IPS DF 4.7 (cell line): ENCODE data around the gene STAT6.

Experiments used
- DNase-seq: peaks from one replicate; pipeline ENCODE4 v3.0.0-alpha.2; 2013; ENCODE audit warnings: low spot score; ENCODE audit errors: extremely low read depth

STAT6 gene, protein sequence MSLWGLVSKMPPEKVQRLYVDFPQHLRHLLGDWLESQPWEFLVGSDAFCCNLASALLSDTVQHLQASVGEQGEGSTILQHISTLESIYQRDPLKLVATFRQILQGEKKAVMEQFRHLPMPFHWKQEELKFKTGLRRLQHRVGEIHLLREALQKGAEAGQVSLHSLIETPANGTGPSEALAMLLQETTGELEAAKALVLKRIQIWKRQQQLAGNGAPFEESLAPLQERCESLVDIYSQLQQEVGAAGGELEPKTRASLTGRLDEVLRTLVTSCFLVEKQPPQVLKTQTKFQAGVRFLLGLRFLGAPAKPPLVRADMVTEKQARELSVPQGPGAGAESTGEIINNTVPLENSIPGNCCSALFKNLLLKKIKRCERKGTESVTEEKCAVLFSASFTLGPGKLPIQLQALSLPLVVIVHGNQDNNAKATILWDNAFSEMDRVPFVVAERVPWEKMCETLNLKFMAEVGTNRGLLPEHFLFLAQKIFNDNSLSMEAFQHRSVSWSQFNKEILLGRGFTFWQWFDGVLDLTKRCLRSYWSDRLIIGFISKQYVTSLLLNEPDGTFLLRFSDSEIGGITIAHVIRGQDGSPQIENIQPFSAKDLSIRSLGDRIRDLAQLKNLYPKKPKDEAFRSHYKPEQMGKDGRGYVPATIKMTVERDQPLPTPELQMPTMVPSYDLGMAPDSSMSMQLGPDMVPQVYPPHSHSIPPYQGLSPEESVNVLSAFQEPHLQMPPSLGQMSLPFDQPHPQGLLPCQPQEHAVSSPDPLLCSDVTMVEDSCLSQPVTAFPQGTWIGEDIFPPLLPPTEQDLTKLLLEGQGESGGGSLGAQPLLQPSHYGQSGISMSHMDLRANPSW

DNA sequence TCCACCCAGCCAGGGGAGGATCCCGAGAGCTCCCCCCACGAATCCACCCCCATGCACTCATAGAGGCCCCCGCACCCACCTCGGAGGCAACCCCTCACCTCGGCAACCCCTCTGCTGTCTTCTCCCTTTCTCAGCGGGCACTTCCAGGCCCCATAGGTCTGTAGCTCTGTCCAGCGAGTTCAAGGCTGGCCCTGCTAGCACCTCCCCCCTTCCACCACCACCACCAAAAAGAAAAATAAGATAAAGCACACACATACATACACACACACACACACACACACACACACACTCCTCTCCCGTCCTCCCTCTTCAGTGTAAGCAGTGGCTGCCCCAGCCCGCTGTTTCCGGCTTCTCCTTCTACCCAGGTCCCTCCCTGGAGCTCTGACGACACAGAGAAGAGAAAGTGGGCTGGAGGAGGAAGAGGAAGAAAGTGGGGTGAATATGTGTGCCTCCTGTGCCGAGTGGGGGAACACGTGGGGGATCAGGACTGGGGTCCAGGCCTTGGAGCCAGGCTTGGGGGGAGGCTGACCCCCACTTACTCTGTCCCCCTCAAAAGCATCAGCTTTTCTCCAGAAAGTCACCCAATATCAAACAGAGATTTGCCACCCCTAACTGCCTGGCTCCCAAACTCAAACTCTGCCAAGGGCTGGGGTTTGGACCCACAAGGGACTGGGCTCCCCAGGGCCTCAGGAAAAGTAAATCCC, at the start of gene STAT6:
STAT6 (minus strand) TSS at position 332 of the 704 bp plus-strand sequence. CDS start 3,084 bp downstream, outside the sequence.
- no peak for DNase-seq

DNA sequence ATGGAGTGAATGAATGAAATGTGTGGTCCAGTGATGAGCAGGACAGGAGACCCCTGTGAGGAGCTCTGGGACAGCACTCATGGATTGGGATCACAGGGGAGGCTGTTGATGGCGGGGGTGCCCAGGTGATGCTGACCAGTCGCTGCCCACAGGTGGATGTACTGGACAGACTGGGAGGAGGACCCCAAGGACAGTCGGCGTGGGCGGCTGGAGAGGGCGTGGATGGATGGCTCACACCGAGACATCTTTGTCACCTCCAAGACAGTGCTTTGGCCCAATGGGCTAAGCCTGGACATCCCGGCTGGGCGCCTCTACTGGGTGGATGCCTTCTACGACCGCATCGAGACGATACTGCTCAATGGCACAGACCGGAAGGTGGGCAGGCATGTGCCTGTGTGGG, 49.6 kb upstream of the STAT6 start:
- DNase-seq = no peak

DNA sequence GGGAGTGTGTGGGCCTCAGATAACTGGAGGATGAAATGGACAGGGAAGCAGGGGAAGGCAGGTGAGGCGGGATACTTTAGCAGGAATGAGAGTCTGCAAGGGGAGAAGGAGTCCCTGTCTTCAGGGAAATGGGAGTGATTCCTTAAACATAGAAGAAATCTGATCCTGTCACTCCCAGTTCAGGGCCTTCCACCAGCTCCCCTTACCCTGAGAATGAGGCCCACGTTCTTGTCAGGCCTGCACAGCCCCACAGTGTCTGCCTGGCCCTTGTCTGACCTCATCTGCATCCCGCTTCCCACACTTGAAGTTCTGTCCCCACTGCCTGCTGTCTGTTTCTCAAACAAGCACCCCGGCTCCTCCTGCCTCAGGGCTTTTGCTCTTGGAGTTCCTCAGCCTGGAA, 48.9 kb upstream of the STAT6 start:
- no peak for DNase-seq

DNA sequence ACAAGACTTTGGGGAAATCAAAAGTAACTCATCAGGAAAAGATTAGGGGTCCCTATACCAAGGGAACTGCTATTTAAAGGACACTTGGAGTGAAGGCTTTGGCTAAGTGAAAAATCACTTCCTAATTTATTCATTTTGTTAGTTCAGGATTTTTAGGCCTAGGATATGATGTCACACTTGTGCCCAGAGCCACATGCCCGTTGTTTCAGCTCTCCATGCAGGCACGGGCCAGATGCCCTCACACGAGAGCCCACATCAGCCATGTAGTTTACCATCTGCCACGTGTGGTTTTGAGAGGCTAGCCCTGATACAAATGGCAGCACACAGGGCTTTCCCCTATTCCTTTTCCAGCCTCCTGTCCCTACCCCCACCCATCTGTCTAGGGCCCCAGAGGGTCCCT, 48.1 kb upstream of the STAT6 start:
- no peak for DNase-seq

DNA sequence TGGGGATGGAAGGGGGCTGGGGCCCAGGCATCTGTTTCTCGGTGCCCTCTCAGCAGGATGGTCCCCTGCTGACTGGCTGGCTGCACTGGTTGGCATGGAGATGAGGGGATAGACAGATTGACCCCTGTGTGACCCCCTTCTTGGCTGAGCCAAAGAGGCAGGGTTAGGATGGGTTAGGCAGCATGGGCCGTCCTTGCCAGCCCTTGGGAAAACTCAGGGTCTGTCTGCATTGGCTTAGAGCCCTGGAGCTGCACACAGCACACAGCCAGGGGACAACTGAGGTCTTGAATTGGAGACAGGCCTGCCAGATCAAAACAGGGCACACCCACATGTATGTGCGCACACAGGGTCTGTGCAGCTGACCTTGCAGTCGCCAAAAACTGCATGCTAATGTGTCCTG, 47.5 kb upstream of the STAT6 start:
- DNase-seq = no peak

DNA sequence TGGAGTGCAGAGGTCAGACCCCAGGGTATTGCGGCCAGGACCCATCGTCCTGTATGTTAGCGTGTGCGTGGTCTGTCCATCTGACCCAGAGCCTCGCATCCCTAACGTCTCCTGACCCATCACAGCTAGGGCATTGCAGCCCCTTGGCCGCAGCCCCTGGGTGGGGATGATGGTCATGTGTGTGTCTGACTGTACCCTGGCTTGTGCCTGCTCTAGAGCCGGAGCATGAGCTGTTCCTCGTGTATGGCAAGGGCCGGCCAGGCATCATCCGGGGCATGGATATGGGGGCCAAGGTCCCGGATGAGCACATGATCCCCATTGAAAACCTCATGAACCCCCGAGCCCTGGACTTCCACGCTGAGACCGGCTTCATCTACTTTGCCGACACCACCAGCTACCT, 47.0 kb upstream of the STAT6 start:
- no peak for DNase-seq

DNA sequence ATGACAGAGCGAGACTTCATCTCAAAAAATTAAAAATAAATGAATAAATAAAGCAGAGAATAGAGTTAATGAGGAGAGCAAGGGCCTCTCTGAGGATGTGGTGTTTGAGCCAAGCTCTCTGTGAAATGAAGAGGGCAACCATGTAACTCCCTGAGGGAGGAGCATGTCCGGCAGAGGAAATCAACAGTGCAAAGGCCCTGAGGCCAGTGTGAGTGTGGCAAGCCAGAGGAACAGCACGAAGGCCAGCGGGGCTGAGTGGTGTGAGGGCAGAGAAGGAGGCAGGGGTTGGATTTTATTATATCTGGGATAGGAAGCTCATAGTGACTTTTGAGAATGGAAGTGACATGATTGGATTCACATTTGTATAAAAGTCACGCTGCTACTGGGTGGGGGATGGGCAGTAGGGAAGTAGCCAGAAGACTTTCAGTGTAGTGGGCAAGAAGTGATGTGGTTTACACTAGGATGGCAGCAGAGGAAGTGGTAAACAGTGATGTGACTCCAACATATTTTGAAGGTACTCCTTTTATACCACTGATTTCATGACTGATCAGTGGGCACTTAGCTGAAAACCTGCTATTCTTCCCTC, 46.5 kb upstream of the STAT6 start:
- DNase-seq = no peak

DNA sequence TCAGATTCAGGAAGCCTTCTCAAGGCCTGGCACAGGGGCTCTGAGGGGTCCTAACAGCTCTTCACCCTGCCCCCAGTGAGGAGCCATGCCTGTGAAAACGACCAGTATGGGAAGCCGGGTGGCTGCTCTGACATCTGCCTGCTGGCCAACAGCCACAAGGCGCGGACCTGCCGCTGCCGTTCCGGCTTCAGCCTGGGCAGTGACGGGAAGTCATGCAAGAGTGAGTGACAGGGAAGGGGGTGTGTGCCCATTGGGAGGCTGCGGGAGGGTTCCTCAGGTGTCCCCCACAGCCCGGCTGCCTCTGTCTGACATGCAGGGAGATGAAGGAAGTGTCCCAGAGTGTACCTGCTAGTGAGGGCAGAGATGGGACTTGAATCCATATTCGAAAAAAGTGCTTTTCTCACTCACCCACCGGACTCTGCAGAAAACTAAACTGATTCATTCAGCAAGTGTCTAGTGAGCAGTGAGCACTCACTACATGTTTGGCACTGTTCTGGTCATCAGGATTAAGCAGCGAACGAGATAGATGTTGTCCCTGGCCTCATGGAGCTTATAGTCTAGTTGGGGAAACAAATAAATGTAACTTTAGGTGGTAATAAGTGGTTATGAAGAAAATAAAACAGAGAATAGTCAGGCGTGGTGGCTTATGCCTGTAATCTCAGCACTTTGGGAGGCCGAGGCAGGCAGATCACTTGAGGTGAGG, 45.7 kb upstream of the STAT6 start:
- no peak for DNase-seq

DNA sequence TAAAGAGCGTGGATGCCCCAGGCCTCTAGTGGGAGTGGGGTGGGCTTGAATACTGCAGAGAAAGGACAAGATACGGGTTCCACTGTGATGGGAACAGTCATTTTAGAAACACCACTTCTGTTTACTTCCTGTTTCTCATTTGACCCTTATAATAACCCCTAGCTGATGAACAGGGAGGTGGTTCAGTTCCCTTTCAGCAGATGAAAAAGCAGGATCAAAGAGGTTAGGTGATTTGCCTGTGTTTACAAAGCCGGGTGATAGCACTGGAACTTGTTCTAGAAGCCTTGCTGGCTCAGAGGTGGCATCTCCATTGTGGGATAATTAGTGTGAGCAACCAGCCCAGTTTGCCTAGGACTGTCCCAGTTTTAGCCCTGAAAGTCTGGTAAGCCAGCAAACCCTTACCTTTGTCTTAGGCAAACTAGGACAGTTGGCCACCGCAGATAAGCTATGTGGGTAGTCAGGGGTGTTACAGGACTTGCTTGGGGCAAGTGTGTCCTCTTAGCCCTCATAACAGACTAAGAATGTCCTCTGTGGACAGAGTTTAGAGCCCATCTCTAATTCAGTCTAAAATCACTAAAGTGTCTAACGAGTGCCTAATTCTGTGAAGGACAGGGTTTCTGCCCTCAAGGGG, 43.8 kb upstream of the STAT6 start:
- DNase-seq = no peak

DNA sequence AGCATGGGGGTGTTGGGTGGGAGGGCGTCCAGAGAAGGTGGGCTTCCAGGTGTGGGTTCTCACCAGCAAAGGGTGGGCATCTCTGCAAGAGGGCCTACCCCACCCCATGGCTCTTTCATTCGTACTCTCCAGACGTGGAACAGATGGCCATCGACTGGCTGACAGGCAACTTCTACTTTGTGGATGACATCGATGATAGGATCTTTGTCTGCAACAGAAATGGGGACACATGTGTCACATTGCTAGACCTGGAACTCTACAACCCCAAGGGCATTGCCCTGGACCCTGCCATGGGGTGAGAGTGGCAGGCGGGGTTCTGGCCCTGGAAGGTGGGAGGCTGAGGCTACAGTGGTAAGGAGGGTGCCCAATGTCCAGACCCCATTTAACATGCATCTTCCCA, 42.9 kb upstream of the STAT6 start:
- DNase-seq = no peak

DNA sequence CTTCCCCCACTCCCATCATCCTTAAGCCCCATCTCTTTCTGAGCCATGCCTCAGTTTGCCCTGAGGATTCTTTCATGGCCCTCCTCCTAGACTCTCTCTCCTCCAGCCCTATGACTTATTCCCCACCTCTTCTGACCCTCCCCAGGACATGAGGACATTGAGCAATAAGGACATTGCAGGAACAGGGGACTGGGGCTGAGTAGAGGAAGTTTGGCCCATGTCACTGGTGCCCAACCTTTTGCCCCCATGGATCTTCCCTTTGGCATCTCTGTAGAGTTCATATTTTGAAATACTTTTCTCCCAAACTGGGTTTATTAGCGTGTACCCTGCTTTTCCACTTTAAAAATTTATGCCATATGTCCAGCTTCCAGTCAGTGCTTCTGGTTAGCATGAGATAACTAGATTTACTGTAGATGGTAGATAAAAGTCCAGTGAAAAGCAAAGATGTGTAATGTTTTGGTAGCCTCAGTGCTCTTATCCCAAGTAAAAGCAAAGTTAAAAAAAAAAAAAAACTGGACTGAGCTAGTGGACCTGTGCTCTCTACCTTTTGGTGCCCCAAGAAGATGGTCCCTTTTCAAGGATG, 42.3 kb upstream of the STAT6 start:
- no peak for DNase-seq

DNA sequence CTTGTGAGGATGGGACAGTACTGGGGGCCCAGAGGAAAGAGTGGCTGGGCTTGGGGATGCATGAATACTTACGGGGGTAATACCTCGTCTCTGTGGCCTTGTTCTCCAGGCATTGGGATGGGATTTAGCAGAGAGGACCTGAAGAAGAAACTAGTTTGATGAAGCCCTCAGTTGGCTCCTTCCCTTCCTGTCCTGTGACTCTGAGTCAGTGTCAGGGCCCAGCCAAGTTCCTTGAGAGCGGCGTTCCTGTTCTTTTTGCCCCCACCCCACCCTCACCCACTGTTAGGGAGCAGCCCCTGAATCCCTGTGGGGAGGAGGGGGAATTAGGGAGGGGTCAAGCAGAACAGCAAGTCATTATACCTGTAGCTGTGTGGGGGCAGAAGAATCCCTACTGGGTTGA, 41.5 kb upstream of the STAT6 start:
- no peak for DNase-seq

DNA sequence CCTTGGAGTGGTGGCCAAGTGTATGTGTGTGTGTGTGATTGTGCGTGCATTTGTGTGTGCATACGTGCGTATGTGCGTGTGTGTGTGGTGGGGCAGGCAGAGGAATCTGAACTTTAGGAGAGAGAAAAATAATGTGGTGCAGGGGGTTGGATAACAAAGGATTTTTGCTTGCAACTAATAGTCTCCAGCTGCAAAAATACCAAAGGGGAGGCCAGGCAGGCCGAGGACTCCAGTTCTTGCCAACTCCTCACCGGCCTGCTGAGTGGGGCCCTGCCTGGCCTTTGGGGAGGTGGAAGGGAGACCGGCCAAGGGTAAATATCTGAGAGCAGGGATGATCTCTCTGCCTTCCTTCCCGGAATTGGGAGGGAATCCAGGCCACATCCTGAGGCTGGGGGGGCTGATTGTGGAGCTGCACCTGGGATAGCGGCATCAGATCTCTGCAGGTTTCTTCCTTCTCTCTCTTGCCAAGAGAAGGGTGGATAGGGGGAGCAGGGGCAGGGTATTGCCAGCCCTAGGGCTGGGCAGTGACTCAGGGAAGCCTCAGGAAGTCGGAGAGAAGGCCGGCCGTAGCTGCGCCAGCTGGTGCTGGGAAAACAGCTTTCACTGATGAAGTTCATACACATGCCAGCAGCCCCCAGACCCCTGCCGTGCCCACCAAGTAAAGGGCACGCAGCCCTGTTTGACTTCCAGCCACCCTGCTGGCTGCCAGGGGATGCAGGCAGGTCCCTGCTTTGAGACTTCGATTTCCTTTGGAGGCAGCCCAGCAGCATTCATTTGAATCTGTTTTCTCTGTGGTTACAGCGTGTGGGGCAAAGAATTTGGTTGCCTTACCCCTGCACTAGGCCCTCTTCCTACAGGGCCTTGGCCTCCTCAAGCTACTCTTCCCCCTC, 40.8 kb upstream of the STAT6 start:
- DNase-seq = no peak

DNA sequence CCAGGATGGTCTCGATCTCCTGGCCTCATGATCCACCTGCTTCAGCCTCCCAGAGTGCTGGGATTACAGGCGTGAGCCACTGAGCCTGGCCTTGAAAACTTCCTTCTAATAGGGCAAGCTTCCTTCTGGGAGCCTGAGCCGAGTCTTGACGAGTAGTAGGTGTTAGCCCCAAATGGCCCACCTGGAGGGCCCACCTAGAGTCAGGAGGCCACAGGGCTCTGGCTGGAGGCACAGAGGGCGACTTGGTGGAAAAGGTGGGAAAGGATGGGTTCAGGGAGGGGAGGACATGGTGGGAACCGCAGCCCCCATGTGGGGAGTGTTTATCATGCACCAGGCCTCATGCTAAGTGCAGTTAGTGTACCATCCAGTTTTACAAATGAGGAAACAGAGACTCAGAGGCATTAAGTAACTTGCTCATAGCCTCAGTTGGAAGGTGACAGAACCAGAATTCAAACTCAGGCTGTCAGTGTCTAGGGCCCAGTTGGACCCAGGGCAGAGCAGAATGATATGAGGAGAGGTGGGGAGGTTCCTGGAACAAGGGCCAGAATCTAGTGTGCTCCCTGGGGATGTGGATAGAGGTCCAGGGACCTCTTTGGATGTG, 39.3 kb upstream of the STAT6 start:
- no peak for DNase-seq

DNA sequence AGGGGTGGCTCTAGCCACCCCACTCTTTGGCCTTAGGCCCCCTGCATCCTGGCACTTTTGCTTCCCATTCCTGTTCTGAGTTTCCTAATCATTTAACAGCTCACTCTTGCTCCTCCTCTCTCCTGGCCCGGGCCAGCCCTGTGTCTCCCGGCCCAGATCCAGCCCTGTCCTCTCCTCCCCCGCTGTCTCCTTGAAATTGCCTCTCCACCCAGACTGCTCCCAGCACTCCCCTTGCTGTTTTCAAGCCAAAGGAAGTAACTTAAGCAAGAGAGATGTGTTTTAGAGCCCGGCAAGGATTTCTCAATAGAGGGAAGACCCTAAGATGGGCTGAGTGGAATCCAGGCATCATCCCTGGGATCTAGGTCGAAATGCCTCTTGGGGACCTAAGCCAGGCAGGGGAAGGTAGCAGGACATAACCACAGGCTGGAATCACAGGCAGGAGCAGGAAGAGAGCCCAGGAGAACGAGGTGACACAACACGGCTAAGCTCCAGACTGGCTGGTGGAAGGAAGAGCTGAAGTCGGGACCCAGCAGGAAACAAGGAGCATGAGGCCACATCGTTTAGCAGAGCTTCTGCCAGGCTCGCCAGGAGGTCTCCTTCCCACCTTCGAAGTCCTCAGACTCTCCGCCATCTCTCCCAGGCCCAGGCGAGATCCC, 38.2 kb upstream of the STAT6 start:
- no peak for DNase-seq

DNA sequence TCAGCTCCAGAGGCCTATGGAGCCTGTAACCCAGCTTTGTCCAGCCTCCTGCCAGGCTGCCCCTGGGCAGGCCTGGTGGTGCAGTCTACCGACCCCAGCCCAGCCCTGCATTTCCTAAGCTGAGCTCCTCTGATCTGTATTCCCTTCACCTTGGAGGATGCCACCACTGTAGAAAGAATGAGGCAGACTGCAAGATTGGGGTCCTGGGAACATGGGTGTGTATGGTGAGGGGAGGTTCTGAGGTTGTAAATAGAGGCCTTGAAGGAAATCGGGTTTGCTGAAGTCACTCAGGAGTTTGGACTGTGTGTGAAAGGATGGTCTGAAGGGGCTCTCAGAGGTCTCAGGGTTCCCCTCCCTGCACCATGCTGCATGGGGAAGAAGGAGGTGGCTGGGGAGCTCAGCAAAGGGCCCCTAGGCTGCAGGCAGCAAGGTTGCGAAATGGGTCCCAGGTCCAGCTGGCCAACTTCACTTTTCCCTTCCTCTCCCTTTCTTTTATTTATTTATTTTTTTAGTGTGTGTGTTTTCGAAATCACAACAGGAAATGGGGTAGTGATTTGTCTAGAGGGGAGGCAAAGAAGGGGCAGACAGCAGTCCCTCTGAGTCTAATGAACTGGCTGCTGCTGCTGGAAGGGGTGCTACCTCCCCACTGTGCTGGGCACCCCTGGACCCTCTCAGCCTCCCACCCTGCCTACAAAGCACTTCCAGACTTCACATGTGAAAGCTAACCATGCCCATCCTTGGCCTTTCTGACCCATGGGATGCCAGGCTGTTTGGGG, 37.5 kb upstream of the STAT6 start:
- no peak for DNase-seq
